ENCODE results near the gene NGB.

- TF ChIP-seq POLR2A (IDR thresholded peaks at IDR 0.05) (no peak), CTCF (IDR thresholded peaks at IDR 0.05) (no peak), EP300 (IDR thresholded peaks at IDR 0.05) (no peak)
These were observed 51.4 kb downstream of the NGB start for GRCh38 chr14:77219591-77219990.
